ENCODE data around the gene ARHGAP19. TPM values are rescaled to one million over a fixed set of nuclear protein-coding genes. Genes with fewer than 3 reads are reported as not detected.

Gene ARHGAP19
- total and polyA plus RNA-seq, 2 of the 8 experiments (the other 6 are each of a cell fraction or from before 2014, with no cell fraction given), result 13.3 to 32.1 TPM

- Histone ChIP-seq H2AK5ac (ENCODE audit: low read depth, low read length) (no peak overlapping the region), H3K27ac (ENCODE audit: low read depth, low read length) (no peak overlapping the region), H2BK120ac (replicated peaks; ENCODE audit: low read depth, low read length) (no peak overlapping the region), H2BK15ac (ENCODE audit: low read length) (no peak overlapping the region), H3K23me2 (ENCODE audit: low read depth, low read length) (no peaks in the 10 kb centered on the region), H2BK20ac (ENCODE audit: low read length) (no peak overlapping the region), H4K91ac (replicated peaks; ENCODE audit: insufficient read length, low read length) (no peak overlapping the region), H3K56ac (replicated peaks; ENCODE audit: insufficient read length, low read depth, low read length) (no peak overlapping the region), H3K9ac (replicated peaks in 1 of 4; ENCODE audit: extremely low read depth in 1 of 4, low read depth in 3 of 4, low read length in 3 of 4) (no peak overlapping the region), H3K18ac (ENCODE audit: extremely low read depth, low read length) (no peak overlapping the region), H3K9me3 (ENCODE audit: insufficient read depth in 2 of 2, low read depth in 1 of 2, low read length in 1 of 2) (no peaks in the 10 kb centered on the region), H3K23ac (ENCODE audit: insufficient read length) (no peak overlapping the region), H3K27me3 (replicated peaks in 1 of 4; ENCODE audit: control insufficient read depth in 3 of 4, extremely low read depth in 1 of 4, insufficient read depth in 3 of 4, low read length in 3 of 4) (no peaks in the 10 kb centered on the region), H3K4me1 (replicated peaks in 1 of 4; ENCODE audit: control insufficient read depth in 3 of 4, insufficient read depth in 4 of 4, low read length in 3 of 4) (peaks cover 0 to 1% (median 0%) of the 10 kb centered on the region in 4 experiments; a peak in 2 of 7 replicates), H3K79me2 (ENCODE audit: control insufficient read depth in 1 of 2, insufficient read depth in 2 of 2, low read length in 2 of 2) (no peaks in the 10 kb centered on the region), H2AFZ (ENCODE audit: low read length) (no peak overlapping the region), H3K14ac (ENCODE audit: insufficient read length) (no peak overlapping the region), H3K79me1 (ENCODE audit: low read depth, low read length) (no peaks in the 10 kb centered on the region), H4K20me1 (replicated peaks in 1 of 2; ENCODE audit: control insufficient read depth in 1 of 2, insufficient read depth in 2 of 2, low read length in 2 of 2) (no peaks in the 10 kb centered on the region), H4K5ac (ENCODE audit: insufficient read length, low read depth, low read length) (no peak overlapping the region), H3K4me2 (ENCODE audit: insufficient read depth in 1 of 2, low read depth in 2 of 2, low read length in 2 of 2) (no peak overlapping the region), H3K4ac (replicated peaks; ENCODE audit: insufficient read length, low read depth, low read length) (no peak overlapping the region), H3K36me3 (ENCODE audit: control insufficient read depth in 2 of 4, insufficient read depth in 4 of 4, low read length in 3 of 4) (no peaks in the 10 kb centered on the region), H2BK5ac (ENCODE audit: low read depth, low read length) (no peak overlapping the region), H2BK12ac (ENCODE audit: low read depth, low read length) (no peak overlapping the region), H3K4me3 (ENCODE audit: extremely low read depth in 1 of 4, insufficient read depth in 2 of 4, low read depth in 3 of 4, low read length in 4 of 4) (no peak overlapping the region), H4K8ac (ENCODE audit: extremely low read depth, insufficient read depth, low read length) (no peak overlapping the region)
- DNase-seq (ENCODE audit: low read depth in 1 of 2, low spot score in 2 of 2) (no peak), FAIRE-seq (no peak)
- TF ChIP-seq HDAC6 (IDR thresholded peaks at IDR 0.05; ENCODE audit: low read depth, low read length) (no peak), ASH2L (IDR thresholded peaks at IDR 0.05; ENCODE audit: low read length) (no peak), CEBPB (IDR thresholded peaks at IDR 0.05; ENCODE audit: low read depth, low read length) (no peak), RBBP5 (IDR thresholded peaks at IDR 0.05; ENCODE audit: borderline replicate concordance, low read depth, low read length) (no peak), RAD21 (IDR thresholded peaks at IDR 0.05 in 1 of 2, conservative IDR thresholded peaks at IDR 0.05 in 1 of 2; ENCODE audit: low read depth in 2 of 2, low read length in 2 of 2) (no peak), TCF12 (IDR thresholded peaks at IDR 0.05; ENCODE audit: low read depth, low read length) (no peak), POLR2A (IDR thresholded peaks at IDR 0.05; ENCODE audit: control extremely low read depth in 1 of 2, low read depth in 2 of 2, low read length in 2 of 2) (no peak), SUZ12 (IDR thresholded peaks at IDR 0.05; ENCODE audit: low read length) (no peak), CREB1 (IDR thresholded peaks at IDR 0.05) (no peak), EZH2 (IDR thresholded peaks at IDR 0.05; ENCODE audit: low read depth, low read length, severe bottlenecking) (no peak), RFX5 (IDR thresholded peaks at IDR 0.05; ENCODE audit: borderline replicate concordance, low read depth, low read length) (no peak), HDAC2 (IDR thresholded peaks at IDR 0.05; ENCODE audit: borderline replicate concordance in 1 of 2, low read depth in 2 of 2, low read length in 2 of 2) (no peak), SP4 (IDR thresholded peaks at IDR 0.05; ENCODE audit: low read length) (no peak), ZNF274 (IDR thresholded peaks at IDR 0.05; ENCODE audit: borderline replicate concordance, extremely low read depth, low read length) (no peak)
- POLR2A ChIA-PET (ENCODE audit: partially characterized antibody), result interaction anchor here (1.2 to 1.6 kb wide), 2 partner anchors 9 to 254 kb away, joined by 3 to 7 read pairs; no protein-coding TSS in a partner anchor
- 90% methylated on average over 6 of the region's 6 CpGs; no CpG with 5 or more reads in 1 of the 2 experiments for WGBS, 2 experiments (ENCODE audit: extremely low coverage in 1 of 2, insufficient coverage in 1 of 2, insufficient read length in 1 of 2, insufficient replicate concordance in 2 of 2, low coverage in 1 of 2, low lambda C conversion rate in 2 of 2, missing lambda C conversion rate in 1 of 2)
- CTCF ChIA-PET (ENCODE audit: partially characterized antibody), result interaction anchor here (0.7 to 20.0 kb wide), 14 partner anchors 8 to 136 kb away, joined by 3 to 320 read pairs (median 5); no protein-coding TSS in a partner anchor
These were observed 119.4 kb downstream of the ARHGAP19 start for GRCh38 chr10:97173036-97173435.
